Uterus (tissue), 4 donors: Measurements from ENCODE around the gene NUP160. TPM values are rescaled to one million over a fixed set of nuclear protein-coding genes. Genes with fewer than 3 reads are reported as not detected.

ENCODE experiments used
- DNase-seq, 2 donors: peaks; one replicate each; pipeline ENCODE4 v3.0.0-alpha.2; 2019 to 2020
- H3K27ac ChIP-seq, 2 donors: fragments of 200-600 bp; sonication (generic); 1 replicate in 1 of 2; 2 replicates in 1 of 2; pipeline ENCODE4 v1.5.1; 2016 to 2018
- H3K27me3 ChIP-seq, 2 donors: fragments of 200-600 bp; sonication (generic); one replicate each; pipeline ENCODE4 v1.5.1; 2018 to 2019; ENCODE audit warnings: control low read depth in 1 of 2
- H3K36me3 ChIP-seq, 2 donors: fragments of 200-600 bp; sonication (generic); one replicate each; pipeline ENCODE4 v1.5.1; 2019; ENCODE audit warnings: control low read depth in 1 of 2
- H3K4me1 ChIP-seq, 2 donors: fragments of 200-600 bp; sonication (generic); one replicate each; pipeline ENCODE4 v1.5.1; 2018 to 2019; ENCODE audit warnings: control low read depth in 1 of 2
- H3K4me3 ChIP-seq, 2 donors: fragments of 200-600 bp; sonication (generic); 1 replicate in 1 of 2; 2 replicates in 1 of 2; pipeline ENCODE4 v1.5.1; 2018 to 2019; ENCODE audit warnings: mild to moderate bottlenecking in 1 of 2
- H3K9me3 ChIP-seq, 2 donors: fragments of 200-600 bp; sonication (generic); one replicate each; pipeline ENCODE4 v1.5.1; 2019; ENCODE audit warnings: control low read depth in 1 of 2
- CTCF ChIP-seq, 4 experiments: fragments of 200-600 bp in 2 of 4; fragments of 450-650 bp in 2 of 4; sonication (generic) in 2 of 4; IDR thresholded peaks; one replicate each; pipeline ENCODE4 v1.5.1; 2016 to 2019; ENCODE audit warnings: antibody characterized with exemption in 4 of 4, mild to moderate bottlenecking in 2 of 4, moderate library complexity in 1 of 4
- POLR2A ChIP-seq, 2 donors: fragments of 450-650 bp; IDR thresholded peaks; one replicate each; pipeline ENCODE4 v1.6.1; 2016; ENCODE audit warnings: antibody characterized with exemption in 2 of 2, mild to moderate bottlenecking in 1 of 2, moderate library complexity in 1 of 2
- intact Hi-C: fragments of 100-400 bp; cut with DNase I; formaldehyde crosslinking; loops from one replicate; pipeline ENCODE4 v1.15.1; 2023; ENCODE audit warnings: low total_unique reads
- total RNA-seq, 4 donors: library from RNA; depleted of rRNA in 3 of 4; stranded (reverse); fragments of >200 nt in 3 of 4; gene quantifications; one replicate each; pipeline versions ENCODE4 v1.1.0 to v1.2.4, GENCODE V29; 2014 to 2023
- donor health status: DM: yes; HTN: yes; CAD: no.

NUP160 gene
- total RNA-seq, 4 donors from 2014 or later, result 11.8 to 90.8 (median 40.4) TPM

- TF ChIP-seq POLR2A (IDR thresholded peaks at IDR 0.05) (no peak), CTCF (IDR thresholded peaks at IDR 0.05) (no peak)
Observed at GRCh38 chr11:47854667-47855066, 6.5 kb upstream of the NUP160 start.

GRCh38 chr11:47852053-47852452, 3.9 kb upstream of the NUP160 start:
- no peaks in the 10 kb centered on the region for H3K27me3 ChIP-seq
- H3K4me3 ChIP-seq, result no peak overlapping the region
- no peaks in the 10 kb centered on the region for H3K9me3 ChIP-seq
- no peaks in the 10 kb centered on the region for H3K36me3 ChIP-seq
- intact Hi-C loops, result no loop called here
- no peaks in the 10 kb centered on the region for H3K4me1 ChIP-seq
- DNase-seq, result no peak
- no peak overlapping the region for H3K27ac ChIP-seq
- TF ChIP-seq POLR2A (IDR thresholded peaks at IDR 0.05) (no peak), CTCF (IDR thresholded peaks at IDR 0.05) (no peak)

More at GRCh38 chr11:47854667-47855066, 6.5 kb upstream of the NUP160 start:
- intact Hi-C loops, result no loop called here
- DNase-seq, result no peak
- H3K4me3 ChIP-seq, result no peak overlapping the region
- H3K9me3 ChIP-seq, result no peaks in the 10 kb centered on the region
- H3K36me3 ChIP-seq, result no peaks in the 10 kb centered on the region
- no peak overlapping the region for H3K27ac ChIP-seq
- H3K4me1 ChIP-seq, result no peaks in the 10 kb centered on the region
- H3K27me3 ChIP-seq, result no peaks in the 10 kb centered on the region

DNA sequence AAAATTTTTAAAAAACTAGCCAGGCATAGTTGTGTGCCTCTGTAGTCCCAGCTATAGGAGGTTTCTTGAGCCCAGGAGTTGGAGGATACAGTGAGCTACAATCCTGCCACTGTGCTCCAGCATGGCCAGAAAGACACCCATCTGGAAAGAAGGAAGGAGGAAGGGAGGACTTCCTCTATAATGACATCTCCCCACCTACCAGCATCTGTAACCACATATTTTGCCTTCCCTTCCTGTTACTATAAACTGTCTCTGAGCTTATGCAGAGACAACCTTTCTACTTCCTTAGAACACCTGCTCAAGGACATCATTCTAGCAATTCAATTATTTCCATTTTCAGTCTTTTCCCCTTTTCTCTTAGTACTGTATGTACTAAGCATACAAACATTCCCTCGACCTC, 2.2 kb upstream of the NUP160 start:
- H3K4me3 ChIP-seq, result no peak overlapping the region
- no peak for DNase-seq
- no peaks in the 10 kb centered on the region for H3K9me3 ChIP-seq
- intact Hi-C loops, result no loop called here
- H3K36me3 ChIP-seq, result no peaks in the 10 kb centered on the region
- no peaks in the 10 kb centered on the region for H3K27me3 ChIP-seq
- H3K27ac ChIP-seq, result no peak overlapping the region
- TF ChIP-seq POLR2A (IDR thresholded peaks at IDR 0.05) (no peak), CTCF (IDR thresholded peaks at IDR 0.05) (no peak)
- H3K4me1 ChIP-seq, result no peaks in the 10 kb centered on the region

DNA sequence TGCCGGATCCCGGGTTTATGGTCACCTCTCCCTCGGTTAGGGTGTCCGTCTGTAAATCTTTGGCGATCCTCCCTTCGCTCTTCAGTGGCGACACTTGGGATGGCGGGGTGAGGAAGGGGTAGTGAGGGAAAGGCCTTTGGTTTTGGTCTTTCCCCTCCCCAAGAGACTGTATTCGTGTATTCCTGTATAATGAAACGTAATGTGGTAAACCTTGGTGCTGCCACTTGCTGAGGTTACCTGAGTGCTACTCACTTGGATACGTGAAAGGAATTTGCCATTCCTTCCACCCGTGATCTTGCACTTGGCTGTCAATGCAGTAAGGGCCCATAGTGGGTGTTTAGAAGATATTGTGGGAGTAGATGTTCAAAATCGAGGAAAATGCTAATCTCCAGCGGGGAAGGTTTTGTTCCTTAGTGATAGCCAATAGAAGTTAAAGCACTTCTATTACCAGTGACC, 578 bp upstream of the NUP160 start:
- no peak for DNase-seq
- peak overlapping the region; percentile 88 to 92 for H3K27ac ChIP-seq
- intact Hi-C loops, result loop anchor here (10.0 kb wide), 1 partner anchor 474 kb away; the partner anchor contains the start of gene SPI1
- H3K4me3 ChIP-seq, result peak overlapping the region; percentile 79 to 91
- H3K9me3 ChIP-seq, result no peaks in the 10 kb centered on the region
- H3K4me1 ChIP-seq, result peaks cover 4% of the 10 kb centered on the region in 2 donors
- no peaks in the 10 kb centered on the region for H3K36me3 ChIP-seq
- no peak for TF ChIP-seq POLR2A (IDR thresholded peaks at IDR 0.05)
- TF ChIP-seq CTCF (IDR thresholded peaks at IDR 0.05), result no peak
- no peaks in the 10 kb centered on the region for H3K27me3 ChIP-seq

DNA sequence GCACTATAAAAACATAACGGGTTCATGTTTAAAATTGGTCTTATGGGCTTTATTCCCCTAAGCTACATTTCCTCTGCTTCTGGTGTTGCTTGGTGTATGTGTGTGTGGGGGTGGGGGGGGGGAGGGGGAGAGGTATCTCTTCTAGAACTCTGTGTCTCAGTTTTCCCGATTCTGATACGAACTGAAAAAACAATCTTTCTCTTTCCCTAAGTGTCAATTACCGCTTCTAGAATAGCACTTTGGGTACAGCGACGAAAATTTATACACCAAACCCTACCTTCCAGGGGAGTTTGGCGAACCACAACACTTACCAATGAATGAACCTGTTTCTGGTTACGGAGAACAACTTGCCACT, 636 bp downstream of the NUP160 start:
- TF ChIP-seq CTCF (IDR thresholded peaks at IDR 0.05) (no peak), POLR2A (IDR thresholded peaks at IDR 0.05) (no peak)
- H3K27me3 ChIP-seq, result no peaks in the 10 kb centered on the region
- H3K36me3 ChIP-seq, result no peaks in the 10 kb centered on the region
- intact Hi-C loops, result loop anchor here (10.0 kb wide), 1 partner anchor 473 kb away; the partner anchor contains the start of gene SPI1
- peak overlapping the region; percentile 79 to 91 for H3K4me3 ChIP-seq
- H3K4me1 ChIP-seq, result peaks cover 4% of the 10 kb centered on the region in 2 donors
- peak overlapping the region; percentile 88 to 92 for H3K27ac ChIP-seq
- no peak for DNase-seq
- no peaks in the 10 kb centered on the region for H3K9me3 ChIP-seq
